GM12878 (cell line): Measurements from ENCODE around the gene PIK3R3. TPM values are rescaled to one million over a fixed set of nuclear protein-coding genes. Genes with fewer than 3 reads are reported as not detected.
"Not testable (repeated sequence)": the region's sequence is repeated elsewhere in the genome, so short reads cannot be mapped to it uniquely, and the experiment has no call there.

Experiments
- ATAC-seq: fragments of 200-7000 bp; cut with Tn5 transposase; 3 replicates; pipeline ENCODE4 v1.9.1; 2020; ENCODE audit warnings: mild to moderate bottlenecking, moderate library complexity
- BruUV-seq: library from RNA; stranded (reverse); fragments of 400-500 nt; replicated peaks from 2 replicates; lab custom pipeline; 2021; lab: Mats Ljungman, UMichigan
- CTCF ChIA-PET: fragments of 300-600 bp; sonication (Branson Sonifier 250); formaldehyde crosslinking; extraction: SDS; loops from one replicate; lab custom pipeline; 2021; ENCODE audit warnings: inconsistent platforms; lab: Yijun Ruan, JAX
- POLR2A ChIA-PET: fragments of 350-600 bp; formaldehyde crosslinking; extraction: SDS; loops from one replicate; lab custom pipeline; 2021; ENCODE audit warnings: inconsistent platforms; lab: Charles Lee
- RAD21 ChIA-PET: fragments of 300-600 bp; sonication (Branson Sonifier 250); formaldehyde crosslinking; loops from one replicate; lab custom pipeline; 2023; ENCODE audit warnings: antibody characterized with exemption; ENCODE audit not compliant: unreplicated experiment; lab: Charles Lee
- SMC1A ChIA-PET: fragments of 300-600 bp; sonication (Branson Sonifier 250); formaldehyde crosslinking; loops from one replicate; lab custom pipeline; 2023; ENCODE audit not compliant: unreplicated experiment, uncharacterized antibody; lab: Charles Lee
- DNase-seq: peaks from one replicate; pipeline ENCODE4 v3.0.0-alpha.2; 2011; ENCODE audit warnings: low read depth, low spot score
- FAIRE-seq: peaks from 3 replicates; lab custom pipeline; 2011; peaks lifted over from hg19 to GRCh38; lab: Jason Lieb, UNC
- H2AFZ ChIP-seq: 2 replicates; pipeline ENCODE4 v1.6.0; 2011; ENCODE audit warnings: low read depth, low read length, control low read depth; ENCODE audit not compliant: control insufficient read depth
- H3K27ac ChIP-seq: 2 replicates; pipeline ENCODE4 v1.5.1; 2011; ENCODE audit warnings: control low read depth; ENCODE audit not compliant: control insufficient read depth, insufficient read depth
- H3K27me3 ChIP-seq, 2 experiments: replicated peaks in 1 of 2; 2 replicates each; pipeline versions ENCODE4 v1.6.0 to v1.6.1; 2011; ENCODE audit warnings: low read length in 1 of 2; ENCODE audit not compliant: control insufficient read depth in 2 of 2, insufficient read depth in 2 of 2
- H3K36me3 ChIP-seq, 2 experiments: 2 replicates each; pipeline ENCODE4 v1.5.1; 2011; ENCODE audit warnings: low read length in 1 of 2; ENCODE audit not compliant: control insufficient read depth in 2 of 2, insufficient read depth in 2 of 2
- H3K4me1 ChIP-seq: 2 replicates; pipeline ENCODE4 v1.6.1; 2011; ENCODE audit warnings: mild to moderate bottlenecking, low read length, moderate library complexity, mixed read lengths; ENCODE audit not compliant: control insufficient read depth, insufficient read depth
- H3K4me2 ChIP-seq: 2 replicates; pipeline ENCODE4 v1.6.0; 2011; ENCODE audit warnings: control low read depth; ENCODE audit not compliant: control insufficient read depth, insufficient read depth
- H3K4me3 ChIP-seq: fragments of 200-600 bp; sonication (generic); 2 replicates; pipeline ENCODE4 v1.5.1; 2016
- H3K79me2 ChIP-seq: 2 replicates; pipeline ENCODE4 v1.6.0; 2011; ENCODE audit warnings: low read length; ENCODE audit not compliant: control insufficient read depth, insufficient read depth
- H3K9ac ChIP-seq: 2 replicates; pipeline ENCODE4 v1.8.0; 2011; ENCODE audit warnings: low read length, control low read depth, mixed read lengths; ENCODE audit not compliant: control insufficient read depth, insufficient read depth
- H3K9me3 ChIP-seq: replicated peaks from 3 replicates; pipeline ENCODE4 v1.5.1; 2011; ENCODE audit warnings: mild to moderate bottlenecking, low read length; ENCODE audit not compliant: control insufficient read depth, insufficient read depth
- H4K20me1 ChIP-seq: 2 replicates; pipeline ENCODE4 v1.6.0; 2011; ENCODE audit not compliant: control insufficient read depth, insufficient read depth
- MXI1 ChIP-seq: fragments of 150-350 bp; IDR thresholded peaks from 2 replicates; pipeline ENCODE4 v1.6.1; 2011; ENCODE audit warnings: low read depth, mild to moderate bottlenecking, inconsistent platforms, low read length, improper control_type of control experiment
- NFIC ChIP-seq: IDR thresholded peaks from 2 replicates; pipeline ENCODE4 v1.6.1; 2012; ENCODE audit warnings: low read depth, mild to moderate bottlenecking, inconsistent platforms, low read length, moderate library complexity
- NFYA ChIP-seq: IDR thresholded peaks from 2 replicates; pipeline ENCODE4 v1.6.1; 2011; ENCODE audit warnings: low read depth, mild to moderate bottlenecking, low read length, improper control_type of control experiment, borderline replicate concordance
- PAX8 ChIP-seq: fragments of 450-650 bp; IDR thresholded peaks from 2 replicates; pipeline ENCODE4 v1.6.1; 2017; ENCODE audit warnings: mild to moderate bottlenecking, moderate library complexity
- SMARCA5 ChIP-seq: fragments of 450-650 bp; IDR thresholded peaks from 2 replicates; pipeline ENCODE4 v1.6.1; 2017; ENCODE audit warnings: mild to moderate bottlenecking
- SUZ12 ChIP-seq: fragments of 200-600 bp; sonication (generic); IDR thresholded peaks from one replicate; pipeline ENCODE4 v1.6.1; 2018; ENCODE audit warnings: antibody characterized with exemption, mild to moderate bottlenecking; ENCODE audit not compliant: unreplicated experiment
- ZBED1 ChIP-seq: IDR thresholded peaks from 2 replicates; pipeline ENCODE4 v1.6.1; 2016; ENCODE audit warnings: borderline replicate concordance
- ZNF274 ChIP-seq: IDR thresholded peaks from one replicate; pipeline ENCODE4 v1.8.0; 2011; ENCODE audit not compliant: insufficient read length, insufficient read depth
- WGBS: methylation state at CpG from one replicate; pipeline ENCODE4 v1.1.6; 2016; ENCODE audit warnings: low lambda C conversion rate; ENCODE audit not compliant: insufficient replicate concordance, insufficient coverage; ENCODE audit errors: missing lambda C conversion rate; 5-methylcytosine and 5-hydroxymethylcytosine counted together
- in situ Hi-C: fragments of 300-500 bp; cut with MboI; formaldehyde crosslinking; loops from 9 replicates; pipeline ENCODE4 v1.14.3; 2018; ENCODE audit warnings: mixed read lengths
- intact Hi-C: fragments of 100-400 bp; cut with micrococcal nuclease; formaldehyde crosslinking; loops from one replicate; pipeline ENCODE4 v1.14.2; 2022; ENCODE audit not compliant: unreplicated experiment
- polyA plus RNA-seq, 11 experiments: library from polyadenylated mRNA; depleted of rRNA in 4 of 11; unstranded in 6 of 11; stranded (reverse) in 5 of 11; fragments of >200 nt; fragmentation: Nextera tagmentation in 4 of 11; fragmentation: Illumina TruSeq in 1 of 11; extraction: Ambion mirVana in 4 of 11; extraction: Trizol in 1 of 11; gene quantifications; 1 replicate in 1 of 11; 2 replicates in 10 of 11; pipeline versions ENCODE4 v1.2.1 to v1.2.3, GENCODE V29; 2011 to 2016; ENCODE audit warnings: inconsistent platforms in 2 of 11, missing spikeins in 2 of 11, low read depth in 1 of 11
- total RNA-seq, 4 experiments: library from RNA; depleted of rRNA in 3 of 4; stranded (reverse); fragments of >200 nt in 3 of 4; fragmentation: Illumina TruSeq in 1 of 4; extraction: Trizol in 1 of 4; gene quantifications; 2 replicates each; pipeline versions ENCODE4 v1.2.1 to v1.2.3, GENCODE V29; 2013 to 2021
- TF ChIP-seq, protein P1 (sequence below): fragments of 150-350 bp; IDR thresholded peaks from 2 replicates; pipeline ENCODE4 v1.6.1; 2016; ENCODE audit warnings: low read depth, low read length
- TF ChIP-seq, protein P2 (sequence below): fragments of 450-650 bp; IDR thresholded peaks from 2 replicates; pipeline ENCODE4 v1.6.1; 2017; ENCODE audit warnings: antibody characterized with exemption, mild to moderate bottlenecking, moderate library complexity

Gene PIK3R3
- total and polyA plus RNA-seq, 10 of the 15 experiments (the other 5 are each of a cell fraction or from before 2014, with no cell fraction given) = 4.8 to 27.0 (median 19.8) TPM

DNA sequence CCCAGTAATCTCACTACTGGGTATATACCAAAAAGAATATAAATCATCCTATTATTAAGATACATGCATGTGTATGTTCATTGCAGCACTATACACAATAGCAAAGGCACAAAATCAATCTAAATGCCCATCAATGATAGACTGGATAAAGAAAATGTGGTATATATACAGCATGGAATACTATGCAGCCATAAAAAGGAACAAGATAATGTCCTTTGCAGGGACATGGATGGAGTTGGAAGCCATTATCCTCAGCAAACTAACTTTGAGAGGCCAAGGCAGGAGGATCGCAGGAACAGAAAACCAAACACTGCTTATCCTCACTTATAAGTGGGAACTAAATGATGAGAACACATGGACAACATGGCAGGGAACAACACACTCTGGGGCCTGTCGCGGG lies 37.3 kb downstream of the PIK3R3 start:
- BruUV-seq, H3K9me3 ChIP-seq, in situ Hi-C loops, intact Hi-C loops, H3K4me2 ChIP-seq, ATAC-seq, FAIRE-seq, H3K36me3 ChIP-seq, H3K9ac ChIP-seq, H2AFZ ChIP-seq, H3K27ac ChIP-seq, H4K20me1 ChIP-seq, H3K4me3 ChIP-seq, H3K27me3 ChIP-seq, DNase-seq: not testable (repeated sequence)
- 94% methylated on average over 3 of the region's 3 CpGs for WGBS
- ChIA-PET POLR2A (interaction anchor here (1.4 kb wide), 1 partner anchor 32 kb away, joined by 4 read pairs; no protein-coding TSS in a partner anchor), CTCF (interaction anchor here (1.2 kb wide), 1 partner anchor 11 kb away, joined by 7 read pairs; no protein-coding TSS in a partner anchor), SMC1A (interaction anchor here (0.6 to 1.3 kb wide), 2 partner anchors 20 to 27 kb away, joined by 3 to 4 read pairs; no protein-coding TSS in a partner anchor), RAD21 (interaction anchor here (1.1 kb wide), 1 partner anchor 35 kb away, joined by 5 read pairs; no protein-coding TSS in a partner anchor)
- peaks cover 21% of the 10 kb centered on the region for H3K4me1 ChIP-seq
- peaks cover 45% of the 10 kb centered on the region for H3K79me2 ChIP-seq

DNA sequence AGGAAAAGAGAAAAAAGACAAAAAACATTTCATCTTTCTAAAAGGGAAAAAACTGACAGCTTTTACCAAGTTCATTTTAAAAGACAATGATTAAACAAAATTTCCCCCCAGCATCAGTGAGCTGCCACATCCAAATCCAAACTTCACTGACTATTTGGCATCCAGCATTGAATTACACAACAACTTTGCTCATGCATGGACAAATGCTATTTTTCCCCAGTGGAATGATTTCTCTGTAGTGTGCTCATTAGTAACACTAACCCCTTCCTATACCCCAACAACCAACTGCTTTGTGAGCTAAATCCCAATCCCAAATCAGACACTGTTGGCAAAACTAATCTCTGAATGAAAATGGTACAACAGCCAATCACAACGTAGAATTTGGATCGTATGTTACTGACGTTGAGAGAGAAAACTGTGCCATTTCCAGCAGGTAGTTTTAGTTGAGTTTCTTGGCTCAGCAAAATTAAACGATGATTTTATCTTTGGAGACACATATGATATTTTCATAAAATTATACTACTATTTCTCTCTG lies 37.9 kb downstream of the PIK3R3 start:
- no peaks in the 10 kb centered on the region for H3K27me3 ChIP-seq
- ChIA-PET RAD21 (interaction anchor here (0.9 to 1.1 kb wide), 2 partner anchors 36 to 40 kb away, joined by 3 to 5 read pairs; no protein-coding TSS in a partner anchor), CTCF (interaction anchor here (1.2 kb wide), 1 partner anchor 10 kb away, joined by 7 read pairs; no protein-coding TSS in a partner anchor), POLR2A (interaction anchor here (1.4 kb wide), 1 partner anchor 31 kb away, joined by 4 read pairs; no protein-coding TSS in a partner anchor), SMC1A (interaction anchor here (0.6 to 1.6 kb wide), 7 partner anchors 10 to 29 kb away, joined by 3 to 5 read pairs (median 4); no protein-coding TSS in a partner anchor)
- in situ Hi-C loops (no loop called here), intact Hi-C loops (no loop called here)
- H3K36me3 ChIP-seq = no peaks in the 10 kb centered on the region; a peak in 1 of 4 replicates
- FAIRE-seq (no peak), ATAC-seq (no peak), DNase-seq (no peak)
- no TSS peak for BruUV-seq
- peaks cover 45% of the 10 kb centered on the region for H3K79me2 ChIP-seq
- TF ChIP-seq MXI1 (no peak), ZNF274 (no peak), PAX8 (no peak), SUZ12 (no peak), NFYA (no peak), NFIC (no peak), ZBED1 (no peak), SMARCA5 (no peak)
- TF ChIP-seq, protein P1, sequence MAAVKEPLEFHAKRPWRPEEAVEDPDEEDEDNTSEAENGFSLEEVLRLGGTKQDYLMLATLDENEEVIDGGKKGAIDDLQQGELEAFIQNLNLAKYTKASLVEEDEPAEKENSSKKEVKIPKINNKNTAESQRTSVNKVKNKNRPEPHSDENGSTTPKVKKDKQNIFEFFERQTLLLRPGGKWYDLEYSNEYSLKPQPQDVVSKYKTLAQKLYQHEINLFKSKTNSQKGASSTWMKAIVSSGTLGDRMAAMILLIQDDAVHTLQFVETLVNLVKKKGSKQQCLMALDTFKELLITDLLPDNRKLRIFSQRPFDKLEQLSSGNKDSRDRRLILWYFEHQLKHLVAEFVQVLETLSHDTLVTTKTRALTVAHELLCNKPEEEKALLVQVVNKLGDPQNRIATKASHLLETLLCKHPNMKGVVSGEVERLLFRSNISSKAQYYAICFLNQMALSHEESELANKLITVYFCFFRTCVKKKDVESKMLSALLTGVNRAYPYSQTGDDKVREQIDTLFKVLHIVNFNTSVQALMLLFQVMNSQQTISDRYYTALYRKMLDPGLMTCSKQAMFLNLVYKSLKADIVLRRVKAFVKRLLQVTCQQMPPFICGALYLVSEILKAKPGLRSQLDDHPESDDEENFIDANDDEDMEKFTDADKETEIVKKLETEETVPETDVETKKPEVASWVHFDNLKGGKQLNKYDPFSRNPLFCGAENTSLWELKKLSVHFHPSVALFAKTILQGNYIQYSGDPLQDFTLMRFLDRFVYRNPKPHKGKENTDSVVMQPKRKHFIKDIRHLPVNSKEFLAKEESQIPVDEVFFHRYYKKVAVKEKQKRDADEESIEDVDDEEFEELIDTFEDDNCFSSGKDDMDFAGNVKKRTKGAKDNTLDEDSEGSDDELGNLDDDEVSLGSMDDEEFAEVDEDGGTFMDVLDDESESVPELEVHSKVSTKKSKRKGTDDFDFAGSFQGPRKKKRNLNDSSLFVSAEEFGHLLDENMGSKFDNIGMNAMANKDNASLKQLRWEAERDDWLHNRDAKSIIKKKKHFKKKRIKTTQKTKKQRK = no peak
- TF ChIP-seq, protein P2, sequence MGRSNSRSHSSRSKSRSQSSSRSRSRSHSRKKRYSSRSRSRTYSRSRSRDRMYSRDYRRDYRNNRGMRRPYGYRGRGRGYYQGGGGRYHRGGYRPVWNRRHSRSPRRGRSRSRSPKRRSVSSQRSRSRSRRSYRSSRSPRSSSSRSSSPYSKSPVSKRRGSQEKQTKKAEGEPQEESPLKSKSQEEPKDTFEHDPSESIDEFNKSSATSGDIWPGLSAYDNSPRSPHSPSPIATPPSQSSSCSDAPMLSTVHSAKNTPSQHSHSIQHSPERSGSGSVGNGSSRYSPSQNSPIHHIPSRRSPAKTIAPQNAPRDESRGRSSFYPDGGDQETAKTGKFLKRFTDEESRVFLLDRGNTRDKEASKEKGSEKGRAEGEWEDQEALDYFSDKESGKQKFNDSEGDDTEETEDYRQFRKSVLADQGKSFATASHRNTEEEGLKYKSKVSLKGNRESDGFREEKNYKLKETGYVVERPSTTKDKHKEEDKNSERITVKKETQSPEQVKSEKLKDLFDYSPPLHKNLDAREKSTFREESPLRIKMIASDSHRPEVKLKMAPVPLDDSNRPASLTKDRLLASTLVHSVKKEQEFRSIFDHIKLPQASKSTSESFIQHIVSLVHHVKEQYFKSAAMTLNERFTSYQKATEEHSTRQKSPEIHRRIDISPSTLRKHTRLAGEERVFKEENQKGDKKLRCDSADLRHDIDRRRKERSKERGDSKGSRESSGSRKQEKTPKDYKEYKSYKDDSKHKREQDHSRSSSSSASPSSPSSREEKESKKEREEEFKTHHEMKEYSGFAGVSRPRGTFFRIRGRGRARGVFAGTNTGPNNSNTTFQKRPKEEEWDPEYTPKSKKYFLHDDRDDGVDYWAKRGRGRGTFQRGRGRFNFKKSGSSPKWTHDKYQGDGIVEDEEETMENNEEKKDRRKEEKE = no peak
- H2AFZ ChIP-seq = no peak overlapping the region
- H3K4me3 ChIP-seq = no peak overlapping the region
- no peak overlapping the region for H3K9ac ChIP-seq
- H3K9me3 ChIP-seq = peaks cover 10% of the 10 kb centered on the region
- H3K27ac ChIP-seq = no peak overlapping the region
- peaks cover 21% of the 10 kb centered on the region for H3K4me1 ChIP-seq
- 100% methylated on average over 4 of the region's 4 CpGs for WGBS
- no peak overlapping the region for H3K4me2 ChIP-seq
- no peaks in the 10 kb centered on the region for H4K20me1 ChIP-seq
